Activated T-cell treated with anti-CD3 and anti-CD28 coated beads, Interleukin-2, amount 50 U/mL, for 1 hour (primary cell): ENCODE data around the gene CPNE9.

Experiments
- DNase-seq: peaks from one replicate; pipeline ENCODE4 v3.0.0-alpha.2; 2020

CPNE9 gene

GRCh38 chr3:9703736-9704346 lies at the start of gene CPNE9:
CPNE9 (plus strand) TSS chr3:9703833; CDS start chr3:9703997, 164 bp downstream.
- no peak for DNase-seq

- no peak for DNase-seq
These were observed 43.8 kb upstream of the CPNE9 start for GRCh38 chr3:9659849-9660248.

GRCh38 chr3:9660972-9661371 lies 42.7 kb upstream of the CPNE9 start:
- DNase-seq: no peak

- DNase-seq: no peak
These were observed 39.4 kb upstream of the CPNE9 start for GRCh38 chr3:9664119-9664751.

GRCh38 chr3:9666704-9667445 lies 36.8 kb upstream of the CPNE9 start:
- no peak for DNase-seq

GRCh38 chr3:9669277-9669676 lies 34.4 kb upstream of the CPNE9 start:
- DNase-seq: no peak

- no peak for DNase-seq
These were observed 33.8 kb upstream of the CPNE9 start for GRCh38 chr3:9669720-9670432.

- DNase-seq: no peak
These were observed 30.6 kb upstream of the CPNE9 start for GRCh38 chr3:9673082-9673481.

- no peak for DNase-seq
These were observed 29.9 kb upstream of the CPNE9 start for GRCh38 chr3:9673752-9674151.

GRCh38 chr3:9675736-9676290 lies 27.8 kb upstream of the CPNE9 start:
- DNase-seq: no peak

- DNase-seq: no peak
These were observed 26.8 kb upstream of the CPNE9 start for GRCh38 chr3:9676785-9677184.

- no peak for DNase-seq
These were observed 25.1 kb upstream of the CPNE9 start for GRCh38 chr3:9678493-9678892.

GRCh38 chr3:9679476-9680080 lies 24.1 kb upstream of the CPNE9 start:
- DNase-seq: no peak

GRCh38 chr3:9681011-9681722 lies 22.5 kb upstream of the CPNE9 start:
- DNase-seq: no peak

- no peak for DNase-seq
These were observed 21.9 kb upstream of the CPNE9 start for GRCh38 chr3:9681723-9682081.

- DNase-seq: no peak
These were observed 21.5 kb upstream of the CPNE9 start for GRCh38 chr3:9682096-9682495.

GRCh38 chr3:9683426-9683825 lies 20.2 kb upstream of the CPNE9 start:
- no peak for DNase-seq

GRCh38 chr3:9685216-9686049 lies 18.2 kb upstream of the CPNE9 start:
- no peak for DNase-seq

GRCh38 chr3:9686050-9686550 lies 17.5 kb upstream of the CPNE9 start:
- DNase-seq: no peak

- no peak for DNase-seq
These were observed 16.9 kb upstream of the CPNE9 start for GRCh38 chr3:9686703-9687102.

GRCh38 chr3:9687514-9687913 lies 16.1 kb upstream of the CPNE9 start:
- DNase-seq: no peak
